SK-N-SH treated with all-trans-retinoic acid at 6 μM for 48 hours (cell line): ENCODE results near the gene TAMALIN.

Experiments
- ATAC-seq: fragments of 200-7000 bp; cut with Tn5 transposase; 3 replicates; pipeline ENCODE4 v1.9.1; 2020; ENCODE audit warnings: mild to moderate bottlenecking, moderate library complexity
- ARNTL ChIP-seq: fragments of 450-650 bp; formaldehyde crosslinking; IDR thresholded peaks from 2 replicates; pipeline ENCODE4 v1.5.0; 2020; ENCODE audit warnings: low read depth, mild to moderate bottlenecking, moderate library complexity, borderline replicate concordance
- BACH2 ChIP-seq: fragments of 250-450 bp; sonication (Bioruptor Pico); IDR thresholded peaks from 2 replicates; pipeline ENCODE4 v1.9.0; 2021; ENCODE audit warnings: mild to moderate bottlenecking, borderline replicate concordance
- CSDC2 ChIP-seq: fragments of 250-450 bp; sonication (Bioruptor Pico); IDR thresholded peaks from 2 replicates; pipeline ENCODE4 v1.5.0; 2020; ENCODE audit warnings: mild to moderate bottlenecking, moderate library complexity
- ESRRG ChIP-seq: fragments of 250-450 bp; sonication (Bioruptor Pico); IDR thresholded peaks from 2 replicates; pipeline ENCODE4 v1.6.1; 2021; ENCODE audit warnings: mild to moderate bottlenecking
- GLIS3 ChIP-seq: fragments of 250-450 bp; sonication (Bioruptor Pico); IDR thresholded peaks from 2 replicates; pipeline ENCODE4 v1.5.0; 2020; ENCODE audit warnings: mild to moderate bottlenecking, moderate library complexity
- ISL1 ChIP-seq: fragments of 250-450 bp; sonication (Bioruptor Pico); IDR thresholded peaks from 2 replicates; pipeline ENCODE4 v2.1.2; 2022; ENCODE audit warnings: mild to moderate bottlenecking, moderate library complexity
- OSR1 ChIP-seq: fragments of 250-450 bp; sonication (Bioruptor Pico); IDR thresholded peaks from 2 replicates; pipeline ENCODE4 v1.8.0; 2022; ENCODE audit warnings: moderate library complexity, mild to moderate bottlenecking, inconsistent platforms
- PPARA ChIP-seq: fragments of 250-450 bp; sonication (Bioruptor Pico); IDR thresholded peaks from 2 replicates; pipeline ENCODE4 v1.5.0; 2020; ENCODE audit warnings: mild to moderate bottlenecking, borderline replicate concordance
- RARB ChIP-seq: fragments of 250-450 bp; sonication (Bioruptor Pico); IDR thresholded peaks from 2 replicates; pipeline ENCODE4 v1.8.0; 2021; ENCODE audit warnings: mild to moderate bottlenecking, moderate library complexity
- SNAI2 ChIP-seq: fragments of 250-450 bp; sonication (Bioruptor Pico); IDR thresholded peaks from 2 replicates; pipeline ENCODE4 v1.5.0; 2020; ENCODE audit warnings: mild to moderate bottlenecking, moderate library complexity
- TCF4 ChIP-seq: fragments of 250-450 bp; sonication (Bioruptor Pico); IDR thresholded peaks from 2 replicates; pipeline ENCODE4 v1.8.0; 2021; ENCODE audit warnings: mild to moderate bottlenecking, moderate library complexity, borderline replicate concordance
- TOX ChIP-seq: fragments of 250-450 bp; sonication (Bioruptor Pico); IDR thresholded peaks from 2 replicates; pipeline ENCODE4 v1.8.0; 2021; ENCODE audit warnings: mild to moderate bottlenecking, moderate library complexity, borderline replicate concordance
- ZC3H10 ChIP-seq: fragments of 250-450 bp; sonication (Bioruptor Pico); IDR thresholded peaks from 2 replicates; pipeline ENCODE4 v1.5.1; 2021; ENCODE audit warnings: mild to moderate bottlenecking, moderate library complexity
- ZFP3 ChIP-seq: fragments of 250-450 bp; sonication (Bioruptor Pico); IDR thresholded peaks from 2 replicates; pipeline ENCODE4 v1.5.0; 2020; ENCODE audit warnings: mild to moderate bottlenecking, moderate library complexity
- ZFP30 ChIP-seq: fragments of 450-650 bp; formaldehyde crosslinking; IDR thresholded peaks from 2 replicates; pipeline ENCODE4 v1.5.0; 2022; ENCODE audit warnings: mild to moderate bottlenecking, moderate library complexity
- ZNF565 ChIP-seq: fragments of 450-650 bp; formaldehyde crosslinking; conservative IDR thresholded peaks from 2 replicates; pipeline ENCODE4 v1.5.0; 2020; ENCODE audit warnings: low read depth, mild to moderate bottlenecking, moderate library complexity
- ZNF70 ChIP-seq: fragments of 450-650 bp; formaldehyde crosslinking; IDR thresholded peaks from 2 replicates; pipeline ENCODE4 v1.5.0; 2020; ENCODE audit warnings: mild to moderate bottlenecking, moderate library complexity
- ZNF8 ChIP-seq: fragments of 450-650 bp; formaldehyde crosslinking; IDR thresholded peaks from 2 replicates; pipeline ENCODE4 v1.5.0; 2020; ENCODE audit warnings: mild to moderate bottlenecking, moderate library complexity
- TF ChIP-seq, protein P1 (sequence below): fragments of 250-450 bp; sonication (Bioruptor Pico); IDR thresholded peaks from 2 replicates; pipeline ENCODE4 v1.5.1; 2020; ENCODE audit warnings: low read depth, mild to moderate bottlenecking, moderate library complexity
- TF ChIP-seq, protein P2 (sequence below): fragments of 250-450 bp; sonication (Bioruptor Pico); IDR thresholded peaks from 2 replicates; pipeline ENCODE4 v1.5.0; 2020; ENCODE audit warnings: mild to moderate bottlenecking, moderate library complexity
- TF ChIP-seq, protein P3 (sequence below): fragments of 250-450 bp; sonication (Bioruptor Pico); IDR thresholded peaks from 2 replicates; pipeline ENCODE4 v1.8.0; 2020; ENCODE audit warnings: mild to moderate bottlenecking, moderate library complexity, borderline replicate concordance
- TF ChIP-seq, protein P4 (sequence below): fragments of 250-450 bp; sonication (Bioruptor Pico); IDR thresholded peaks from 2 replicates; pipeline ENCODE4 v1.5.1; 2021; ENCODE audit warnings: mild to moderate bottlenecking, moderate library complexity
- TF ChIP-seq, protein P5 (sequence below): fragments of 250-450 bp; sonication (Bioruptor Pico); IDR thresholded peaks from 2 replicates; pipeline ENCODE4 v1.8.0; 2021; ENCODE audit warnings: low read depth, mild to moderate bottlenecking, moderate library complexity, borderline replicate concordance

The TAMALIN gene

DNA sequence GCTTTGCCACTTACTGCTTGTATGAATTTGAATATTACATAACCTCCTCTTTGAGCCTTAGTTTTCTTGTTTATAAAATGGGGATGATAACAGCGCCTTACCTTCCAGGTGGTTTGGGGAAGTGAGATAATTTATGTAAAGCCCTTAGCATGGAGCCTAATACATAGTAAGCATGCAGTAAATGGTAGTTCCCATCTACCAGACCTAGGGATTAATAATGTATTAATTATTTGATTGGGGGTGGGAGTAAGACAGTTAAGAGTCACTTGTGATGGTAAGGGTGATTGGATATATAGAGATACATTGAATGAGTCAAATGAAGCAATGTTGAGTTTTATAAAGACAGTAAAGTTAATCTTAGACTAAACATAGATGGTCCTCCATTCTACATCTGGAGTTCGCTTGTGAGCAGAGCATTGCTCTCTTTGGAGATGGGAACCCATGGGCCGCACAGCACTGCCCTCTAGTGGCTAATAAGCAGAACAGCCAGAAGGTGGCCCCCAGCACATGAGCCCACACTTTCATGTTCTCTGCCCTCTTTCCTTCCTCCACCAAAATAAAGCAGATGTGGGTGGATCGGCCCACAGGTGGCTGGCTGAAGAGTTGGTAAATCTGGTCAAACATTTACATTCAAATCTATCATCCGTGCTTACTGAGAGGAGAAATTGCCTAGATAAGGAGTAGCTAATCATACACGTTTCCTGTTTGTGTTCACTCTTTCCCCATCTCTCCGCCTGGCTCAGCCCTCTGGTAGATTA, 26.5 kb upstream of the TAMALIN start:
- TF ChIP-seq ARNTL (CRISPR knock-in tag) (no peak), BACH2 (CRISPR knock-in tag) (no peak), SNAI2 (CRISPR knock-in tag) (no peak)

DNA sequence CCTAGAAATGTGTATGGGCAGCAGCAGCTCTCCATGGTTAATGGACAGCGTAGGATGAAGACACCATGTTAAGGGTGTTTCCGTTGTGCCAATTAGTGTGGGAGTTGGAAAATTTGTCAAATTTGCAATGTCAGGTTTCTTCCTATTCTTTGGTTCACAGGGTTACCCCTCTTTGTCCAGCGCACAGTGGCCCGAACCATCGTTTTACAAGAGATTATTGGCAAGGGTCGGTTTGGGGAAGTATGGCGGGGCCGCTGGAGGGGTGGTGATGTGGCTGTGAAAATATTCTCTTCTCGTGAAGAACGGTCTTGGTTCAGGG, 26.0 kb upstream of the TAMALIN start:
- no peak for ATAC-seq
- TF ChIP-seq ZFP3 (no peak), ESRRG (CRISPR knock-in tag) (no peak), OSR1 (CRISPR knock-in tag) (no peak), GLIS3 (CRISPR knock-in tag) (no peak), PPARA (no peak)

More for the DNA sequence above, 26.5 kb upstream of the TAMALIN start:
- ATAC-seq, result peak; percentile 99

DNA sequence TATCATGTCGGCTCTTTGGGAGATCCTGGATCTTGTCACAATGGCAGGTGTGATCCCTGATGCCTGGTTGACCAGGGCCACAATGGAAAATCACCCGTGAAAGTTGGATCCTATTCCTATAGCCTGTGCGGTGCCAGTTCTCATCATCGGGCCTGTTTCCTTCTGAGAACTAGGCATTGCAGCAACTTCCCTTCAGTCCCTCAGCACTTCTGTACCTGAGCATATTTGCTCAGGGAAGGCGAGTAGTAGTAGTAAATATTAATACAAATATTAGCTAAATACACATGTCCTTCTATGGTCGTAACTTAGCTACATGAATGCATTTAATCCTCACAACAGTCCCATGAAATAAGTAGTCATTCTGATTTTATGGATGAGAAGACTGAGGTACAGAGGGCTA, 22.1 kb upstream of the TAMALIN start:
- no peak for TF ChIP-seq GLIS3 (CRISPR knock-in tag)
- TF ChIP-seq, protein P1, sequence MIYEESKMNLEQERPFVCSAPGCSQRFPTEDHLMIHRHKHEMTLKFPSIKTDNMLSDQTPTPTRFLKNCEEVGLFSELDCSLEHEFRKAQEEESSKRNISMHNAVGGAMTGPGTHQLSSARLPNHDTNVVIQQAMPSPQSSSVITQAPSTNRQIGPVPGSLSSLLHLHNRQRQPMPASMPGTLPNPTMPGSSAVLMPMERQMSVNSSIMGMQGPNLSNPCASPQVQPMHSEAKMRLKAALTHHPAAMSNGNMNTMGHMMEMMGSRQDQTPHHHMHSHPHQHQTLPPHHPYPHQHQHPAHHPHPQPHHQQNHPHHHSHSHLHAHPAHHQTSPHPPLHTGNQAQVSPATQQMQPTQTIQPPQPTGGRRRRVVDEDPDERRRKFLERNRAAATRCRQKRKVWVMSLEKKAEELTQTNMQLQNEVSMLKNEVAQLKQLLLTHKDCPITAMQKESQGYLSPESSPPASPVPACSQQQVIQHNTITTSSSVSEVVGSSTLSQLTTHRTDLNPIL (CRISPR knock-in tag), result no peak
- TF ChIP-seq PPARA, result no peak
- TF ChIP-seq, protein P2, sequence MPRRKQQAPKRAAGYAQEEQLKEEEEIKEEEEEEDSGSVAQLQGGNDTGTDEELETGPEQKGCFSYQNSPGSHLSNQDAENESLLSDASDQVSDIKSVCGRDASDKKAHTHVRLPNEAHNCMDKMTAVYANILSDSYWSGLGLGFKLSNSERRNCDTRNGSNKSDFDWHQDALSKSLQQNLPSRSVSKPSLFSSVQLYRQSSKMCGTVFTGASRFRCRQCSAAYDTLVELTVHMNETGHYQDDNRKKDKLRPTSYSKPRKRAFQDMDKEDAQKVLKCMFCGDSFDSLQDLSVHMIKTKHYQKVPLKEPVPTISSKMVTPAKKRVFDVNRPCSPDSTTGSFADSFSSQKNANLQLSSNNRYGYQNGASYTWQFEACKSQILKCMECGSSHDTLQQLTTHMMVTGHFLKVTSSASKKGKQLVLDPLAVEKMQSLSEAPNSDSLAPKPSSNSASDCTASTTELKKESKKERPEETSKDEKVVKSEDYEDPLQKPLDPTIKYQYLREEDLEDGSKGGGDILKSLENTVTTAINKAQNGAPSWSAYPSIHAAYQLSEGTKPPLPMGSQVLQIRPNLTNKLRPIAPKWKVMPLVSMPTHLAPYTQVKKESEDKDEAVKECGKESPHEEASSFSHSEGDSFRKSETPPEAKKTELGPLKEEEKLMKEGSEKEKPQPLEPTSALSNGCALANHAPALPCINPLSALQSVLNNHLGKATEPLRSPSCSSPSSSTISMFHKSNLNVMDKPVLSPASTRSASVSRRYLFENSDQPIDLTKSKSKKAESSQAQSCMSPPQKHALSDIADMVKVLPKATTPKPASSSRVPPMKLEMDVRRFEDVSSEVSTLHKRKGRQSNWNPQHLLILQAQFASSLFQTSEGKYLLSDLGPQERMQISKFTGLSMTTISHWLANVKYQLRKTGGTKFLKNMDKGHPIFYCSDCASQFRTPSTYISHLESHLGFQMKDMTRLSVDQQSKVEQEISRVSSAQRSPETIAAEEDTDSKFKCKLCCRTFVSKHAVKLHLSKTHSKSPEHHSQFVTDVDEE (CRISPR knock-in tag), result no peak
- TF ChIP-seq RARB (CRISPR knock-in tag), result no peak
- TF ChIP-seq CSDC2 (CRISPR knock-in tag), result no peak
- TF ChIP-seq ZNF565 (CRISPR knock-in tag), result no peak
- no peak for TF ChIP-seq ZNF70 (CRISPR knock-in tag)
- TF ChIP-seq SNAI2 (CRISPR knock-in tag), result no peak
- no peak for TF ChIP-seq TOX (CRISPR knock-in tag)
- no peak for TF ChIP-seq ISL1
- no peak for TF ChIP-seq TCF4
- no peak for TF ChIP-seq OSR1 (CRISPR knock-in tag)
- TF ChIP-seq ZC3H10 (CRISPR knock-in tag), result no peak
- TF ChIP-seq ZNF8 (CRISPR knock-in tag), result no peak
- TF ChIP-seq BACH2 (CRISPR knock-in tag), result no peak
- TF ChIP-seq ZFP30 (CRISPR knock-in tag), result no peak
- no peak for TF ChIP-seq ZFP3
- TF ChIP-seq ARNTL (CRISPR knock-in tag), result no peak
- TF ChIP-seq ESRRG (CRISPR knock-in tag), result no peak
- no peak for ATAC-seq

DNA sequence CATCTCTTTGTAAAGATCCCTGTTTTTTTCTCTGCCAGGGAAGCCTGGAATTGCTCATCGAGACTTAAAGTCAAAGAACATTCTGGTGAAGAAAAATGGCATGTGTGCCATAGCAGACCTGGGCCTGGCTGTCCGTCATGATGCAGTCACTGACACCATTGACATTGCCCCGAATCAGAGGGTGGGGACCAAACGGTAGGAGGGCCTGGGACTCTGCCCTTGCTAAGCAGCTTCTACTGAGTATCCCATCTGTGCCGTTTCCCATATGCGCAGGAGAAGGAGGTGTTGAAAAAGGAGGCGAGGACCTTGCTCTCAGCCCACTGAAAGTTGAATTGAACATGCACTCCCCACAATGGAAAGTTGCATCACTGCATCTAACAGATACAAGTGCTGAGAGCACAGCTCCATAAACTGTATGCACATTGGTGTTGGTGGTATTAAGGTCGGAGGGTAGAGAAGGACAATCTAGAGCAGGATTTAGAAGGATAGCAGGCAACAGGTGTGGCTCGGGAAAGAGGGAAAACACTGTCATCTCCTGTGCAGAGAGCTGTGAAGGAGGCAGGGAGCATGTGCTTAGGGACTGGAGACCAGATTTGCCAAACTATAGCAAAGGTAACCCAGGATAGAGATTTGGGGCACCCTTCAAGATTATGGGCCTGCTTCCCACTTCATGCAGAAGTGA, 21.5 kb upstream of the TAMALIN start:
- ATAC-seq, result no peak
- TF ChIP-seq, protein P3, sequence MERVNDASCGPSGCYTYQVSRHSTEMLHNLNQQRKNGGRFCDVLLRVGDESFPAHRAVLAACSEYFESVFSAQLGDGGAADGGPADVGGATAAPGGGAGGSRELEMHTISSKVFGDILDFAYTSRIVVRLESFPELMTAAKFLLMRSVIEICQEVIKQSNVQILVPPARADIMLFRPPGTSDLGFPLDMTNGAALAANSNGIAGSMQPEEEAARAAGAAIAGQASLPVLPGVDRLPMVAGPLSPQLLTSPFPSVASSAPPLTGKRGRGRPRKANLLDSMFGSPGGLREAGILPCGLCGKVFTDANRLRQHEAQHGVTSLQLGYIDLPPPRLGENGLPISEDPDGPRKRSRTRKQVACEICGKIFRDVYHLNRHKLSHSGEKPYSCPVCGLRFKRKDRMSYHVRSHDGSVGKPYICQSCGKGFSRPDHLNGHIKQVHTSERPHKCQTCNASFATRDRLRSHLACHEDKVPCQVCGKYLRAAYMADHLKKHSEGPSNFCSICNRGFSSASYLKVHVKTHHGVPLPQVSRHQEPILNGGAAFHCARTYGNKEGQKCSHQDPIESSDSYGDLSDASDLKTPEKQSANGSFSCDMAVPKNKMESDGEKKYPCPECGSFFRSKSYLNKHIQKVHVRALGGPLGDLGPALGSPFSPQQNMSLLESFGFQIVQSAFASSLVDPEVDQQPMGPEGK, result no peak
- TF ChIP-seq, protein P4, sequence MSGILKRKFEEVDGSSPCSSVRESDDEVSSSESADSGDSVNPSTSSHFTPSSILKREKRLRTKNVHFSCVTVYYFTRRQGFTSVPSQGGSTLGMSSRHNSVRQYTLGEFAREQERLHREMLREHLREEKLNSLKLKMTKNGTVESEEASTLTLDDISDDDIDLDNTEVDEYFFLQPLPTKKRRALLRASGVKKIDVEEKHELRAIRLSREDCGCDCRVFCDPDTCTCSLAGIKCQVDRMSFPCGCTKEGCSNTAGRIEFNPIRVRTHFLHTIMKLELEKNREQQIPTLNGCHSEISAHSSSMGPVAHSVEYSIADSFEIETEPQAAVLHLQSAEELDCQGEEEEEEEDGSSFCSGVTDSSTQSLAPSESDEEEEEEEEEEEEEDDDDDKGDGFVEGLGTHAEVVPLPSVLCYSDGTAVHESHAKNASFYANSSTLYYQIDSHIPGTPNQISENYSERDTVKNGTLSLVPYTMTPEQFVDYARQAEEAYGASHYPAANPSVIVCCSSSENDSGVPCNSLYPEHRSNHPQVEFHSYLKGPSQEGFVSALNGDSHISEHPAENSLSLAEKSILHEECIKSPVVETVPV (CRISPR knock-in tag), result no peak
- TF ChIP-seq ZNF70 (CRISPR knock-in tag) (no peak), ISL1 (no peak), ZNF565 (CRISPR knock-in tag) (no peak), ARNTL (CRISPR knock-in tag) (no peak), TCF4 (no peak), ZFP3 (no peak), TOX (CRISPR knock-in tag) (no peak), BACH2 (CRISPR knock-in tag) (no peak), ZNF8 (CRISPR knock-in tag) (no peak), ZFP30 (CRISPR knock-in tag) (no peak), RARB (CRISPR knock-in tag) (no peak), ESRRG (CRISPR knock-in tag) (no peak)
- TF ChIP-seq, protein P5, sequence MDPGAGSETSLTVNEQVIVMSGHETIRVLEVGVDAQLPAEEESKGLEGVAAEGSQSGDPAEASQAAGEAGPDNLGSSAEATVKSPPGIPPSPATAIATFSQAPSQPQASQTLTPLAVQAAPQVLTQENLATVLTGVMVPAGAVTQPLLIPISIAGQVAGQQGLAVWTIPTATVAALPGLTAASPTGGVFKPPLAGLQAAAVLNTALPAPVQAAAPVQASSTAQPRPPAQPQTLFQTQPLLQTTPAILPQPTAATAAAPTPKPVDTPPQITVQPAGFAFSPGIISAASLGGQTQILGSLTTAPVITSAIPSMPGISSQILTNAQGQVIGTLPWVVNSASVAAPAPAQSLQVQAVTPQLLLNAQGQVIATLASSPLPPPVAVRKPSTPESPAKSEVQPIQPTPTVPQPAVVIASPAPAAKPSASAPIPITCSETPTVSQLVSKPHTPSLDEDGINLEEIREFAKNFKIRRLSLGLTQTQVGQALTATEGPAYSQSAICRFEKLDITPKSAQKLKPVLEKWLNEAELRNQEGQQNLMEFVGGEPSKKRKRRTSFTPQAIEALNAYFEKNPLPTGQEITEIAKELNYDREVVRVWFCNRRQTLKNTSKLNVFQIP (CRISPR knock-in tag), result no peak
- TF ChIP-seq, protein P1 (CRISPR knock-in tag), result no peak
